CD4-positive, alpha-beta T cell treated with Interleukin-10 for 1 hour (primary cell): ENCODE results near the gene COMP.

Experiments used
- DNase-seq: peaks from one replicate; pipeline ENCODE4 v3.0.0-alpha.2; 2020

COMP gene

DNA sequence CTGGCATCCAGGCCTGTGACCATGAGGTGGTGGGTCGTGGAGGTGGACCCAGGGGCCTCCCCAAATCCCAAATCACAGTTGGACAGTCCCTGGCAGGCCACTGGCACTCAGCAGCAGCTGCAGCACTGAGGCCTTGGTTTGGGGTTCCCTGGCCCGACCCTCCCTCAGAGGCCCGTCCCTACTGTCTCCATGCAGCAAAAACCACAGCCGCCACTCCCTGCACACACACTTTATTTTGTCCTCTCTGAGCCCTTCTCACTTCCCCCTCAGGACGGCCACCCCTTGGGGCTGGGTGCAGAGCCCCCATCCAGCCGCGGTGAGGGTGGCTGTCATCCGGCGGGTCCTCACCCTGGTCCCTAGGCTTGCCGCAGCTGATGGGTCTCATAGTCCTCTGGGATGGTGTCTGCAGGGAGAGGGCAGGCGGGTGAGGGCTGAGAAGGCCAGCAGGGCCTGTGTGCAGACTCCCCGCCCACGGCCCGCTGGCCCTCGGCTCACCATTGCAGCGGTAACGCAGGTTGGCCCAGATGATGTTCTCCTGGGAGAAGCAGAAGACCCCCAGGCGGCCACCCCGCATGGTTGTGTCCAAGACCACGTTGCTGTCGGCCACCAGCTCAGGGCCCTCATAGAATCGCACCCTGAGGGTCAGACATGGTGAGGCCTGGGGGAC, 8.4 kb downstream of the COMP start:
- no peak for DNase-seq

DNA sequence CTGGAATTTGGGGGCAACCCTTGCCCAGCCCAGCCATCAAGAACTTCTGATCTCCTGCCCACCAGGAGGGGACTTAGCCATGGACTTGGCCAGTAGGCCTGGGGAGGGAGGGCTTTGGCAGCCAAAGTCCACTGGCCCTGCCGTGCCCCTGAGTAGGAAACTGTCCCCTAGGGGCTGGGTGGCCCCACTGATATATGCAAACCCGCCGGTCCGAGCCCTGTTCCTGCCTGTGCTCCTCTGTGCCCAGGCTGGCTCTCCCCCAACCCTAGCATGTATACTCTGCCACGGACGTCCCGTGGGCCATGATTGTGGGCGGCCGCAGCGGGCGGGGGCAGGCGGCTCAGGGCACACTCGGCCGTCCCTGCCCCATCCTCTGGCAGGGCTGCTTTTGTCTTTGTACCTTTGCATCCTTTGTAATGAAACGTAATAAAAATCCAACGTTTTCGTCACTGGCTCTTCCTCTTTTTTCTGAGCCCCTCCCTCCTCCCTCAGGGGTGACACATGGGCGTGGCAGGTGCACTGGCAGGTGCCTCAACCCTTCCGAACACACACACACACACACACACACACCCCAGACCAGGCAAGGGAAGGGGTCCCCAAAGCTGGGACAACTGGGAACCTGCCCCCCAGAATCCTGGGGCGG, 9.1 kb downstream of the COMP start:
- no peak for DNase-seq

DNA sequence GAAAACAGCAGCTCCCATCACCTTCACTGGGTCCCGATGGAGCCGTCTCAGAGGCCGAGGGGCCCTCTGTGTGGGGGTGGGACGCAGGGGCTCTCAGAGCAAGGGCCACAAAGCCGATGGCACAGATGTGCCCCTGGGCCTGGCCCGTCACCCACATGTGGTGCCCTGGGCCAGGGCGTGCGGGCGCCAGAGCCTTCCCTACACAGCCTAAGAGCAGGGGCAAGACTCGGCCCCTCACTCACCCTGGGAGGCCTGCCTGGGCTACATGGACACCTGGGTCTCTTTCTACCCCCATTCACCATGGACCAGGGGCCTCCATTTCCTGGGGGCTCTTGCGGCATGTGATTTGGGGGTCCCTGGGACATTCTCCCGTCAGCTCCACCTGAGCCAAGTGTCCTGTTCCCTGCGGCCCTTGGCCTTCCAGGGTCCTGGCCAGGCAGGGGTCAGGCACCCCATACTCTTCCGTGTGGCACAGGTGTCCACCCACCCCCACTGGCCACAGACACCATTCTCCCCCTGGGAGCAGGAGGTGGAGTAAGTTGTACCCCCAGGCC, 10.0 kb downstream of the COMP start:
- no peak for DNase-seq

DNA sequence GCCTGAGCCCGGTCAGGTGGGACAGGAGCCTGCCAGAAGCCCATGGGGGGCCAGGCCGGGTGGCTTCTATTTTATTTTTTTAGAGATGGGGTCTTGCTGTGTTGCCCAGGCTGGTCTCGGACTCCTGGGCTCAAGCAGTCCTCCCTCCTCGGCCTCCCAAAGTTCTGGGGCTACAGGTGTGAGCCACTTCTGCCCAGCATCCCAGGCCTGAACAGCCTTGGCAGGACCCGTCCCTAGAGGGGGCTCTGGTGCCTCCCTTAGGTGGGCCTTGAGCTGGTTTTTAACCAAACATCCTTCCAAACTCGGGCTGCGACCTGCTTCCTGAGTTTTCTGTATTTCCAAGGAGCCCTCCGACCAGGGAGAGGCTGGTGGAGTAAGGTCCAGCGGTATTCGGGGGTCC, 10.5 kb downstream of the COMP start:
- no peak for DNase-seq

DNA sequence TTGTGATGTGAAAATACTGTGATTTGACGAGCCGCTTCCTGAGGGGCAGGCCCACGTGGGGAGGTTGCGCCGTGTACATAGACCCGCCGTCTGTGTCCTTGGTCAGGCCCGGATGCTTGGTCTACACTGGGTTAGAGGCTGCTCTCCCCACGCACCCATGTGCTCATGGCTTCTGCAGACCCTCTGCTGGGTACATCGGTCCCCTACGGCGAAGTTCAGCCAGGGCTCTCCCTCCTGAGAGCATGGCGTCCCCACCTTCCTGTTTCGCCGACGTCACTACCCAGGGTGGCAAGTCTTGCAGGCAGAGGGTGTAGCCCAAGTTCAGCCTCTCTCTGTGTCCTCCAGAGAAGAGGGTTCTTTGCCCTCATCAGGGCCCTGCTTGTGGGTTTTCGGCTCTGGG, 11.0 kb downstream of the COMP start:
- no peak for DNase-seq

DNA sequence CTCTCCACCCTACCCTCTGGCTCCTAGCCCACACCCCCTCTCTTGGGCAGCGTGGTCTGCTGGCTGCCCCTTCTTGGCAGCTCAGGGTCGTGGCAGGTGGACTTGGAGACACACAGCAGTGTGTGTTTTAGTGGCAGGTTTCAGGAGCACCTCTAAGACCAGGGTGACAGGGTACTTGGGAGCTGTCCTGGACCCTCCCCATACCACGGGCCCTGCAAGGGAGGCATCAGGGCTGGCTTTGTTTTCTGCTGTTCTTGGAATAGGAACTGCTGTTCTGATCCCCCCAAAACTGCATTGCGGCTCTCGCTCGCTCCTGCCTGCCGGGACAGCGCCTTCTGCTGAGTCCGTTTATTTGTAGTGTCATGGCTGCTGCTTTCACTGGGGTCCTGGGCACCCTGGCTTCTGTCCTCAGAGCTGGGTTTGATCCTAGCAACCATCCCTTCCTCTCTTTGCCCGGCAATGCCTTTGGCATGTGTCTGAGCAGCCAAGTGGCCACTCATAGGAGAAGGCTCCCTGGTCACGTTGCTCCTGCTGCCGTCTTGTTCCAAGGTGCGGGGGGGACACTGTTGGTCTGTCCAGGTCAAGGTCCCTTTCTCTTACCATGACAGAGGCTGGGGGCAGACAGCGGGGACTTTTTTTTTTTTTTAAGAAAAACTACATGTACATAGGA, 12.1 kb downstream of the COMP start:
- DNase-seq, result no peak

DNA sequence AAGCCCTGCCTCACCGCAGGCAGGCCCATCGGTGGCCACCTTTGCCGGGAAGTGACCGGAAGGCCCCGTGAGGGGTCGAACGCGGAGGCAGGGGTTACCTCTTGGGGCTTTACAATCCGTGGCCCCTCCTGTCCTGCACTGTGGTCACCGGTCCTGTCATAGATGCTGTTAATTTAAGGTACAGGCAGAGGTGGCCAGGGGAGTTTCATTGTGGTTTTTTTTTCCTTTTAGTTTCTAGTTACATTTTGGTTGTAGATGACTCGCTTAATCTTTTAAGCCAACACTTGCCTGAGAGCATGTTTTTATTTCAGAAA, 13.1 kb downstream of the COMP start:
- no peak for DNase-seq

DNA sequence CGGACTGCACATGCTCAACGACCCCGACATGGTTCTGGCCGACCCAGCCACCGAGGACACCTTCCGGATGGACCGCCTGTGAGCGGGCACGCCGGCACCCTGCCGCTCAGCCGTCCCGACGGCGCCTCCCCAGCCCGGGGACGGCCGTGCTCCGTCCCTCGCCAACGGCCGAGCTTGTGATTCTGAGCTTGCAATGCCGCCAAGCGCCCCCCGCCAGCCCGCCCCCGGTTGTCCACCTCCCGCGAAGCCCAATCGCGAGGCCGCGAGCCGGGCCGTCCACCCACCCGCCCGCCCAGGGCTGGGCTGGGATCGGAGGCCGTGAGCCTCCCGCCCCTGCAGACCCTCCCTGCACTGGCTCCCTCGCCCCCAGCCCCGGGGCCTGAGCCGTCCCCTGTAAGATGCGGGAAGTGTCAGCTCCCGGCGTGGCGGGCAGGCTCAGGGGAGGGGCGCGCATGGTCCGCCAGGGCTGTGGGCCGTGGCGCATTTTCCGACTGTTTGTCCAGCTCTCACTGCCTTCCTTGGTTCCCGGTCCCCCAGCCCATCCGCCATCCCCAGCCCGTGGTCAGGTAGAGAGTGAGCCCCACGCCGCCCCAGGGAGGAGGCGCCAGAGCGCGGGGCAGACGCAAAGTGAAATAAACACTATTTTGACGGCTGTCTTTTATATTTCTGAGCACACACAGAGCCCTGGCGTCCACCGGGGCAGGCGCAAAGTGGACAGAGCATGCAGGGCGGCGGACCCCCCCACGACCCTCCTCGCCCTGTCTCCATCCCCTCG, 13.6 kb downstream of the COMP start:
- no peak for DNase-seq

DNA sequence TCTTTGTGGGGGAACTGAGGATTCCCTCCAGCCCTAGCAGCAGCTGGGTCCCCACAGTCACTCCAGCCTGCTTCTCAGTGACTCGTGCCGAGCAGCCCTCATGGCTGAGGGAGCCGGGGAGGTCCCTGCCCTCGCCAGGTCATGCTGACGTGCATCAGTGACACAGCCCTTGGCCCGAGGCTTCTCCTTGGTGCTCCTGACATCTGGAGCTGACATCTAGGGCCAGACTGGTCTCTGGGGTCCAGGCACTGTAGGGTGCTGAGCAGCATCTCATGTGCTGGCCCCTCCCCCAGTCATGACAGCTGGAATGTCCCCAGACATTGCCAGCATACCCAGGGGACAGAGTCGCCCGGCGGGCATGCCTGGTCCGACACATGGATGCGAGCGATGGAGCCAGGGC, 14.4 kb downstream of the COMP start:
- DNase-seq, result no peak

DNA sequence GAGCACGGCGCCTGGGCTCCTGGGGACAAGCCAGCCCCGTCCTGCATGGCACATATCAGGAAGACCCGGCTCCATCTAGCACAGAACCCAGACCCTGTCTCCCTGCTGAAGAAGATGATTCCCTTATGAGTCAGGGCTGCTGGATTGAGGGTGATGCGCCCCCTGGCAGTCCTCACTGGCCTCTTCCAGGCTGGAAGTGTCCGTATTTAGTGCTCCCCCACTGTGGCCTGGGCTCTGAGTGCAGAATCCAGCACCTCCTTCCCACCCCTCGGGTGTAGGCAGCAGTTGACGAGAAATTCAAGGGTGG, 14.9 kb downstream of the COMP start:
- no peak for DNase-seq

DNA sequence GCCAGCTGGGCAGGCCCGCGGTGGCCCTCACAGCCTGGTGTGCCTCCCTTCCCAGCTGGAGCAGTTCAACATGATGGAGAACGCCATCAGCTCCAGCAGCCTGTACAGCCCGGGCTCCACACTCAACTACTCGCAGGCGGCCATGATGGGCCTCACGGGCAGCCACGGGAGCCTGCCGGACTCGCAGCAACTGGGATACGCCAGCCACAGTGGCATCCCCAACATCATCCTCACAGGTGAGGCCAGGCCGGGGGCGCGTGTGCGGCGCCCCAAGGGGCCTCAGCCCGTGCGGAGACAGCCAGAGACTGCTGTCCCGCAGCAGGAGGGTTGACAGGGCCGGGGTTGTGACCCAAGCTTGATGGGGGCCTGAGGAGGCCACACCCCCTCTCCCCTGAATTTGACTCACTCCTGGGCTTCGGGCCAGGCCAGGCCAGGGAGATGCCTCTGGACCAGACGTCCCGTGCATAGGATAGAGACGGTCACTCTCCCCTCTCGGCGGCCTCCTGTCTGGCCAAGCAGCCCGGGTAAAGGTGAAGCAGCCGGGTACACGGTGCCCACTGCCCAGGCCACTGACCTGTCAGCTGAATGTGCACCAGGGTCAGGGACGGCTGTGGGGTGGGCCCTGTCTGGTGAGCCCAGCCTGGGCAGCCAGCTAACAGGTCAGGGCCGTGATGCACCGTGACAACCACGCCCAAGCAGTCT, 15.4 kb downstream of the COMP start:
- no peak for DNase-seq

DNA sequence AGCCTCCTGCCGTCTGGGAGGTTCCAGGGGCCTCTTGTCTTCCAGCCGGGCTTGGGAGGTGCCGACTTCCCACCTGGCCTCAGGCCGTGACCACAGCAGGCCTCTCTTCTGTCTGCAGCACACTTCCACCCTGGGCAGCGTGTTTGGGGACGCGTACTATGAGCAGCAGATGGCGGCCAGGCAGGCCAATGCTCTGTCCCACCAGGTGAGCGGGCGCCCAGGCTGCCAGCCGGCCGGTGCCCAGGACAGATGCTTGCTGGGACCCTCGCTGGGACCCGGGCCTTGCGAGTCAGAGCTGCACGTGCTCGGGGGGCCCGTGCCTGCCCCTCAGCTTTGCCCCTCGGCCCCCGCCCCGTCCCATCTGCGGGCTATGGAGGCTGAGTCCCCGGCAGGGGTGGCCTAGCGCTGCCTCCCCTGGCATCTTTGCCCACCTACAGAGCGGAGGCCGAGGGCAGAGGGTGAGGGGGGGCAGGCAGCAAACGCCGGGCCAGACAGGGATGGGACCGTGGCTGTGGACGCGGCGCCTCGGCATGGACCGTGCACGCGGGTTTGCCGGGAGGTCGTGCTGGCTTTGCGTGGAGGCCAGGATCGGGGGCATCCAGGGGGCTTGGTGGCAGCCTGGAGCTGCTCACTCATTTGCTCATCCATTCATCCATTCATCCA, 16.2 kb downstream of the COMP start:
- no peak for DNase-seq

DNA sequence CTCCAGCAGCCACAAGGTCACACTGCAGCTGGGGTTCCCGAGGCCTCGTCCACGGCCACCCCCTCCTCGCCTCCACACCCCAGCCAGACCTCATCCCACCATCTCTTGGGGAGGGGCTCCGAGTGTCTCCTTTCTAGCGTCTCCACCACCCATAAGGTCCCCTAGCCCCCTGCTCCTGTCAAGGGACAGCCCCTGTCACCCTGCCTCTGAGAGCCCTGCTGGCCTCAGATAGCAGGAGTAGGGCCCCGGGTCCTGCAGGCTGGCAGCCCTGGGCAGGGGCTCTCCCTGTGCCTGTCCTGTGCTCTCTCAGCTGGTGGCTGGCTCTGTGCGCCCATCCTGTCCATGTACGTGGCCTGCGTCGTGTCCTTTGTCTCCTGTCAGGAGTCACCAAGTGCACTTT, 17.0 kb downstream of the COMP start:
- DNase-seq, result no peak

DNA sequence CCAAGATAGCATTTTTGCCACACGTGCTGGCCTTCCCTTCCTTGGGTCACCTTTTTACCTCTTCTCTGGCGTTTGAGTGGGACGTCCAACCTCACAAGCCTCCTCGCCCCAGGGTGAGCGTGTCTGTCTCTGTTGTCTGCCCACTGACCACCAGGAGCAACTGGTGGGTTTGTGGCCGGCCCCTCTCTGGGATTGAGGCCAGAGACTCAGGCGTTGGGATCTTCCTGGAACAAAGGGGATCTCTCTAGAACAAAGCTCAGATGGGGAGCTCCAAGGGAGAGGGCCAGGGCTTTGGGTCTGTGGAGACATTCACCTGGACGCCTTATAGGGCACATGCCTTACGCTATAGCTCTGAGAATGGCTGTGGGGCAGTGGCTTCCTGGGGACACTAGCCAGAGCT, 17.4 kb downstream of the COMP start:
- DNase-seq, result no peak

DNA sequence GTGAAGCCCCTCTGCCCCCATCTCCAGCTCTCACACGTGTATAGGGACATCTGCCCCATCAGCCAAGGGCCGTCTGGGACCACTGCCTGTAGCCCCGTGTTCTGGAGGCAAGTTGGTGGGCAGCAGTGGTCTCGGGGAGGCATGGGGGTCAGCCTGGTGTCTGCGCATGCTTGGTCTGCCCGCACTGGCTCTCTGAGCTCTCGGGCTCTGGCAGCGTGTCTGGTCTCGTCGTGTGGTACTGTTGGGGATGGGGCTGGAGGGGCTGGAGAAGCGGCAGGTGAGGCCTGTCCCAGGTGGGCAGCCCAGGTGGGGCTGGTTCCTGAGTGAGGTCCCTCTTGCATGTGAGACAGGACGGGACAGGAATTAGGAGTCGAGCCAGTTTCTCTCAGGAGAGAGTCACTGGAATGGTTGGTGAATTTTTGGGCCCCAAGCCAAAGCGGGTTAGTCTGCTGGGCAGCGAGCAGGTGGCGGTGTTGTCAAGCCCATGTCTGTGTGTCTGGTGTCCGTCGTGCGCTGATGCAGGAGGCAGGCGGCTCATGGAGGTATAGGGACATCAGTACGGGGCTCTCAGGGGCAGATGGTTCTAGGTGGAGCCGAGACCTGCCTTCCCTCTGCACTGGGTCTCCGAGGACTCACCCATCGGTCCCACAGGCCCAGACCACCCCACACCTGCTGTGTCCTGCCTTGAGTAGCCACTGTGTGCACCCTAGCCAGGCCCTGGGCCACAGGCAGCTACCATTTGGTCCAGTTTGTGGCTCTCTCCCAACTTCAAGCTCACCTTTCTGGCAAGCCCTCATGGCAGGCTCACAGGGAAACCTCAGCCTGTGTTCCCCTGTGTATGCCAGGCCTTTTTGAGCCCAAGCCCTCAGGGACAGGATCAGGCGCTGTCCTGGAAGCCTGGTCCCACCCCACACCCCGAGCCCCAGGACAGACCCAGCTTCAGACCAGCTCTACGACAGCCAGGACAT, 18.2 kb downstream of the COMP start:
- DNase-seq, result no peak

DNA sequence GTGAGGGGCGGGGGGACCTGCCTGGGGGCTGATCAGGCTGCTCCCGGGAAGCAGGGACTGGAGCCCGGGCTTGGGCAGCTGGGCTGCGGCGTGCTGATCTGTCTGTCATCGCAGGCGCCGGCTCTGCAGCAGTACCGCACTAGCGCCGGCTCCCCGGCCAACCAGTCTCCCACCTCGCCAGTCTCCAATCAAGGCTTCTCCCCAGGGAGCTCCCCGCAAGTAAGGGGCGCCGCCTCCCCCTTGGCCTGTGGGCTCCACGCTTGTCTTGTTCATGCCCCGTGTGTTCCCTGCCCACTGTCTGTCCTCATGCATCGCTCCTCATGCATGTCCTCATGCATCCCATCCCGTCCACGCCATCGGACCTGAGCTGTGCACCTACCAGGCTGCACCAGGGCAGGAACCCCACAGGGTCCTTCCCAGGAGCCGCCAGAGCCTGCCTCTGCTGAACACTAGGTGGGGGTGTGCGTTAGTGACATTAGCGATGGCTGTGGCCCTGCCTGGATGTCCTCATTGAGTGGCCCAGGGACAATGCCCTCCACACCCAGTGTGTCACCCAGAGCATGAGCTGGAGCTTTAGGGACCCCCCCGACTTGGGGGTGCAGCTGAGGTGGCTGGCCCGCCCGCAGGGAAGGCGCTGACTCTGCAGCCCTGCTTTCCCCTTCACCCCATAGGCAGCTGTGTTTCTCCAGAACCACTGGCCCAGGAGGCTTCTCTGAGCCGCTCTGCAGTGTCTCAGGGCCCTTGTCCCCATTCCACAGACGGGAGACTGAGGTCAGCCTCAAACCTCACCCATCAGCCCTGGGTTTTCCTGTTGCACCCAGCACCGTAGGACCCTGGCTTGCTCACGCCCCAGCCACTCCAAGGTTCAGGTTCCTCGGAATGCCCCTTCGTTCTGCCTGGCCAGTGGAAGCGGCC, 19.5 kb downstream of the COMP start:
- DNase-seq, result no peak

DNA sequence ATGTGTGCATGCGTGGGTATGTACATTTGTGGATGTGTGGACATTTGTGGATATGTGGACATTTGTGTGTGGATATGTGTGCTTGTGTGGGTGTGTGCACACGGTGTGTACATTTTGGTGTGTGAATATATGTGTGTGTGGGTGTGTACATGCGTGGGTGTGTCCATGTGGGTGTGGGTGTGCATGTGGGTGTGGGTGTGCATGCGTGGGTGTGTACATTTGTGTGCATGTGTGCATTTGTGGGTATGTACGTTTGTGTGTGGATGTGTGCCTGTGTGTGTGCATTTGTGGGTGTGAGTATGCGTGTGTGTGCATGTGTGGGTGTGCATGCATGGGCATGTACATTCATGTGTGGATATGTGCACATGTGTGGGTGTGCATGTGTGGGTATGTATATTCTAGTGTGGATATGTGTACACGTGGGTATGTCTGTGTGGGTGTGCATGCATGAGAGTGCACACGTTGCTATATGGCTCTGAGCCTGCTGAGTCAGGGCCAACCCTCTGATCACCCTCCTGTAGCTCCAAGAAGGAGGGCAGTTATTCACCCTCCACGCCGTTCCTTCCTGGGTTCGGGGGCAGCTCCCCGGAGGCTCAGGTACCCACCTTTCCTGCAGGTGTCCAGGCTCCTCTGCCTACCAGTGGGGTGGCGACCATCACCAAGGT, 20.3 kb downstream of the COMP start:
- DNase-seq, result no peak

DNA sequence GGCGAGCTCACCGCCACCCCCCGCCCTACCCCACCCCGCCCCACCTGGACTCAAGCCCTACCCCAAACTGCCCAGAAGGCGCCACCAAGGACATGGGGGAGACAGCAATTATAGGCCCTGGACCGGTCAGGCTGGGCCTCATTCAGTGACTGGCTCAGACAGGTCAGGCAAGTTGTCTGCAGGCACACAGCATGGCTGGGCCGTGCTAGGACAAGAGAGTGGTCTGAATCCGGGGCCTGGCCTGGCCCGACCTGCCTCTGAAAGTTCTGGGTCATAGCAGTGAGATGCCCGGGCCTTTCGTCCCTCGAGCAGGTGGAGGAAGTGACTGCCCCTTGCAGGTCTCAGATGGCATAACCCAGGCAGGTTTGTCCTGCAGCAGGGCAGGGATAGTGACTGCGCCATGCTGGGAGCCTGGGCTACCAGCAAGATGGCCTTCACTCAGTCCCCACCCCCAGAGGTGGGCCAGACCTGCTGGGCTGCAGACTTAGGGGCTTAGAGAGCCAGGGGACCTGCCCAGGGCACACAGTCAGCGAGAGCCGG, 21.0 kb downstream of the COMP start:
- no peak for DNase-seq
